MM.1S (cell line): Measurements from ENCODE around the gene CENPK.

Experiments
- DNase-seq: peaks from one replicate; pipeline ENCODE4 v3.0.0-alpha.2; 2015
- H2AFZ ChIP-seq: fragments of 300-600 bp; sonication (generic); 2 replicates; pipeline ENCODE4 v1.6.0; 2016; ENCODE audit warnings: antibody characterized with exemption, low read length
- H3F3A ChIP-seq: fragments of 300-600 bp; sonication (generic); 2 replicates; pipeline ENCODE4 v1.6.1; 2016; ENCODE audit warnings: mild to moderate bottlenecking, antibody characterized with exemption, low read length, moderate library complexity, mixed read lengths; ENCODE audit not compliant: insufficient read depth
- H3K27ac ChIP-seq: fragments of 300-600 bp; sonication (generic); 2 replicates; pipeline ENCODE4 v1.5.1; 2016; ENCODE audit warnings: mild to moderate bottlenecking, low read length
- H3K27me3 ChIP-seq: fragments of 300-600 bp; sonication (generic); replicated peaks from 2 replicates; pipeline ENCODE4 v1.6.0; 2016; ENCODE audit warnings: low read length; ENCODE audit not compliant: insufficient read depth
- H3K36me3 ChIP-seq: fragments of 300-600 bp; sonication (generic); replicated peaks from 2 replicates; pipeline ENCODE4 v1.6.1; 2016; ENCODE audit warnings: mild to moderate bottlenecking, low read length, mixed read lengths; ENCODE audit not compliant: insufficient read depth
- H3K4me1 ChIP-seq: fragments of 300-600 bp; sonication (generic); 2 replicates; pipeline ENCODE4 v1.6.1; 2016; ENCODE audit warnings: low read length, mixed read lengths
- H3K4me2 ChIP-seq: fragments of 300-600 bp; sonication (generic); 2 replicates; pipeline ENCODE4 v1.6.0; 2016; ENCODE audit warnings: low read depth, low read length
- H3K4me3 ChIP-seq: fragments of 300-600 bp; sonication (generic); 2 replicates; pipeline ENCODE4 v1.5.1; 2016; ENCODE audit warnings: low read length, mixed read lengths
- H3K79me2 ChIP-seq: fragments of 300-600 bp; sonication (generic); 2 replicates; pipeline ENCODE4 v1.6.1; 2016; ENCODE audit warnings: mixed run types, low read length, mixed read lengths
- H3K9ac ChIP-seq: fragments of 300-600 bp; sonication (generic); 2 replicates; pipeline ENCODE4 v1.6.1; 2016; ENCODE audit warnings: low read length, mixed read lengths
- H3K9me2 ChIP-seq: fragments of 300-600 bp; sonication (generic); replicated peaks from 2 replicates; pipeline ENCODE4 v1.6.1; 2016; ENCODE audit warnings: mild to moderate bottlenecking, low read length, mixed read lengths; ENCODE audit not compliant: insufficient read depth
- H3K9me3 ChIP-seq: fragments of 300-600 bp; sonication (generic); replicated peaks from 2 replicates; pipeline ENCODE4 v1.6.1; 2016; ENCODE audit warnings: mild to moderate bottlenecking, low read length, mixed read lengths; ENCODE audit not compliant: insufficient read depth
- H4K20me1 ChIP-seq: fragments of 300-600 bp; sonication (generic); 2 replicates; pipeline ENCODE4 v1.6.1; 2016; ENCODE audit warnings: mild to moderate bottlenecking, low read length, moderate library complexity, mixed read lengths; ENCODE audit not compliant: insufficient read depth
- CTCF ChIP-seq: fragments of 300-600 bp; sonication (generic); IDR thresholded peaks from 2 replicates; pipeline ENCODE4 v1.5.1; 2016; ENCODE audit warnings: antibody characterized with exemption, low read length, mixed read lengths
- EZH2 ChIP-seq: fragments of 300-600 bp; sonication (generic); optimal IDR thresholded peaks from 2 replicates; pipeline ENCODE3; 2017; ENCODE audit warnings: low read depth, mild to moderate bottlenecking, antibody characterized with exemption, low read length, mixed read lengths
- EZH2phosphoT487 ChIP-seq: fragments of 300-600 bp; sonication (generic); IDR thresholded peaks from 2 replicates; pipeline ENCODE4 v1.6.1; 2018; ENCODE audit warnings: antibody characterized with exemption, low read length

CENPK gene

GRCh38 chr5:65512170-65512937 lies 50.6 kb downstream of the CENPK start:
- no peaks in the 10 kb centered on the region for H4K20me1 ChIP-seq
- no peaks in the 10 kb centered on the region for H3K36me3 ChIP-seq
- no peak overlapping the region for H2AFZ ChIP-seq
- H3K27ac ChIP-seq, result no peak overlapping the region
- no peaks in the 10 kb centered on the region for H3K79me2 ChIP-seq
- H3K9me2 ChIP-seq, result no peaks in the 10 kb centered on the region
- H3K4me2 ChIP-seq, result no peak overlapping the region
- H3K4me3 ChIP-seq, result no peak overlapping the region
- H3K9me3 ChIP-seq, result no peaks in the 10 kb centered on the region
- H3F3A ChIP-seq, result no peaks in the 10 kb centered on the region
- no peaks in the 10 kb centered on the region for H3K4me1 ChIP-seq
- no peak for DNase-seq
- TF ChIP-seq CTCF, result no peak
- TF ChIP-seq EZH2, result no peak
- TF ChIP-seq EZH2phosphoT487, result no peak
- no peaks in the 10 kb centered on the region for H3K27me3 ChIP-seq
- no peak overlapping the region for H3K9ac ChIP-seq

GRCh38 chr5:65508978-65509377 lies 54.0 kb downstream of the CENPK start:
- Histone ChIP-seq H3K9me3 (no peaks in the 10 kb centered on the region), H3K4me2 (no peak overlapping the region), H3K9ac (no peak overlapping the region), H3K4me1 (no peaks in the 10 kb centered on the region), H3F3A (no peaks in the 10 kb centered on the region), H3K27me3 (no peaks in the 10 kb centered on the region), H3K9me2 (no peaks in the 10 kb centered on the region), H3K36me3 (no peaks in the 10 kb centered on the region), H2AFZ (no peak overlapping the region), H3K27ac (no peak overlapping the region), H3K4me3 (no peak overlapping the region), H4K20me1 (no peaks in the 10 kb centered on the region), H3K79me2 (no peaks in the 10 kb centered on the region)
- DNase-seq, result no peak
- TF ChIP-seq EZH2 (no peak), EZH2phosphoT487 (no peak), CTCF (no peak)

GRCh38 chr5:65506961-65507360 lies 56.0 kb downstream of the CENPK start:
- no peaks in the 10 kb centered on the region for H3K9me2 ChIP-seq
- H3K9ac ChIP-seq, result no peak overlapping the region
- H3K36me3 ChIP-seq, result no peaks in the 10 kb centered on the region
- no peak overlapping the region for H3K4me2 ChIP-seq
- DNase-seq, result no peak
- no peak overlapping the region for H2AFZ ChIP-seq
- TF ChIP-seq CTCF, result no peak
- TF ChIP-seq EZH2phosphoT487, result no peak
- TF ChIP-seq EZH2, result no peak
- no peaks in the 10 kb centered on the region for H3F3A ChIP-seq
- no peak overlapping the region for H3K27ac ChIP-seq
- H4K20me1 ChIP-seq, result no peaks in the 10 kb centered on the region
- no peaks in the 10 kb centered on the region for H3K79me2 ChIP-seq
- no peak overlapping the region for H3K4me3 ChIP-seq
- no peaks in the 10 kb centered on the region for H3K27me3 ChIP-seq
- no peaks in the 10 kb centered on the region for H3K4me1 ChIP-seq
- no peaks in the 10 kb centered on the region for H3K9me3 ChIP-seq
